Measurements from ENCODE around the gene JAKMIP1.
A peak's percentile ranks its signal among the peaks of the same experiment; 100 is the strongest.

JAKMIP1 gene

DNA sequence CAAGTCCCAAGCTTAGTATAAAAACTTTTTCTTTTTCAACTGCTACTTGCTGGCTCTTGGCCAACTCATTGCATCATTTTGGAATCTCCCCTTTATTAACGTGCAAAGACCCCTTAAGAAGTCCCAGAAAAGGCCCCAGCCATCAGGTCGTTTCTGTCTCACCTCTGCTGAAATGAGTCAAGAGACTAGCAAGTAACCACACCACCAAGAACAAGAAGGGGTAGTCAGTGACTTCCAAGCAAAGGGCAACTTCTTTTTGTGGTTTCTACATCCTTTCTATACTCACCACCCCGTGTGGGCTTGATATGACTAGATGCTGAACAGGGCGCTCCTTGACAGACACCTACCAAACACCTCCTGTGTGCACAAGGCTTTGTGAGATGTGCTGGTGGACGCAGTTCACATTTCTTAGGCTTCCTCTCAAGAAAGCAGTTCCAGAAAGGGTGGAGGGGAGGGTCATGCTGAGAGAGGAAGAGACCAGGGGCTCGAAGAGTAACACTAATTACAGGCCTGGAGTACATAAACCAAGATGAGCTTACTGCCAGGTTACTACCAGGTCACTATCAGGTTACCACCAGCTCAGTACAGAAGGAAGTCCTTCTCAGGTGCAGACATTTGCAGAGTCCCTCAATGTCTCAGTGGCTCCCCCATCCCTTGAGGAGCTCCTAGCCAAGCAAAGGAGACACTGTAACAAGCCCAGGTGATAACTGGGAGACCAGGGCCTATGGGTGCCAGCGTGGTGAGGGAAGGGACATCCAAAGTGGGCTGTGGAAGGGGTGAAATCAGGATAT is 19.3 kb downstream of the JAKMIP1 start:
- ChIA-PET CTCF (no interaction called here), POLR2A (no interaction called here)
- TF ChIP-seq ZNF384 (IDR thresholded peaks at IDR 0.05) (no peak), HDGF (IDR thresholded peaks at IDR 0.05; ENCODE audit: borderline replicate concordance) (no peak), FOXA1 (IDR thresholded peaks at IDR 0.05) (no peak), BHLHE40 (IDR thresholded peaks at IDR 0.05; ENCODE audit: borderline replicate concordance) (no peak), CTBP1 (IDR thresholded peaks at IDR 0.05; ENCODE audit: borderline replicate concordance) (no peak), FOXM1 (IDR thresholded peaks at IDR 0.05; ENCODE audit: borderline replicate concordance) (no peak), NFRKB (IDR thresholded peaks at IDR 0.05) (no peak), SUZ12 (IDR thresholded peaks at IDR 0.05) (no peak), ARNT (IDR thresholded peaks at IDR 0.05) (no peak), L3MBTL2 (conservative IDR thresholded peaks at IDR 0.05) (no peak), SP1 (IDR thresholded peaks at IDR 0.05) (no peak), ELF4 (IDR thresholded peaks at IDR 0.05) (no peak), TARDBP (IDR thresholded peaks at IDR 0.05) (no peak), LEF1 (IDR thresholded peaks at IDR 0.05; ENCODE audit: borderline replicate concordance) (no peak), FOXK2 (IDR thresholded peaks at IDR 0.05) (no peak)
- TF ChIP-seq, protein P1, sequence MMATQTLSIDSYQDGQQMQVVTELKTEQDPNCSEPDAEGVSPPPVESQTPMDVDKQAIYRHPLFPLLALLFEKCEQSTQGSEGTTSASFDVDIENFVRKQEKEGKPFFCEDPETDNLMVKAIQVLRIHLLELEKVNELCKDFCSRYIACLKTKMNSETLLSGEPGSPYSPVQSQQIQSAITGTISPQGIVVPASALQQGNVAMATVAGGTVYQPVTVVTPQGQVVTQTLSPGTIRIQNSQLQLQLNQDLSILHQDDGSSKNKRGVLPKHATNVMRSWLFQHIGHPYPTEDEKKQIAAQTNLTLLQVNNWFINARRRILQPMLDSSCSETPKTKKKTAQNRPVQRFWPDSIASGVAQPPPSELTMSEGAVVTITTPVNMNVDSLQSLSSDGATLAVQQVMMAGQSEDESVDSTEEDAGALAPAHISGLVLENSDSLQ (IDR thresholded peaks at IDR 0.05), result no peak
- DNase-seq (ENCODE audit: extremely low spot score), result no peak

DNA sequence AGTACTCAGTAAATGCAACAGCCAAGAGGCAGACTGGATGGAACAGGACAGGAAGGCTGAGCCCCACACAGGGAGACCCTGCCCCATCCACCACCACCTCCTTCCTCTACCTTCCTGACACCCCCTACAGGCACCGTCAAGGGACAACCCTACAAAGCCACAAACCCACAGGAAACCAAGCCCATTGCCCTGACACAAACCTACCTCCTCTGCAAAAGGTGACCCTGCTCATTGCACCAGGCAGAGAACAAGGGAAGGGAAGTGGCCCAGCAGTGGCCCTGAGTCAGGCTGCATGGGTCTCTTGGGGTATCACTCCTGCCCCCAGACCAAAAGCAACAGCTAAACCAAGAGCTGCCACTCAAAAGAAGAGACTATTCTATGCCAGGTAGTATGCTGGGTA is 21.0 kb downstream of the JAKMIP1 start:
- TF ChIP-seq FOXK2 (IDR thresholded peaks at IDR 0.05) (no peak), FOXA1 (IDR thresholded peaks at IDR 0.05) (no peak), ELF4 (IDR thresholded peaks at IDR 0.05) (no peak), ARNT (IDR thresholded peaks at IDR 0.05) (no peak), NFRKB (IDR thresholded peaks at IDR 0.05) (no peak), SUZ12 (IDR thresholded peaks at IDR 0.05) (no peak), BHLHE40 (IDR thresholded peaks at IDR 0.05; ENCODE audit: borderline replicate concordance) (no peak), L3MBTL2 (conservative IDR thresholded peaks at IDR 0.05) (no peak), TARDBP (IDR thresholded peaks at IDR 0.05) (no peak), ZNF384 (IDR thresholded peaks at IDR 0.05) (no peak), CTBP1 (IDR thresholded peaks at IDR 0.05; ENCODE audit: borderline replicate concordance) (no peak), SP1 (IDR thresholded peaks at IDR 0.05) (no peak), LEF1 (IDR thresholded peaks at IDR 0.05; ENCODE audit: borderline replicate concordance) (no peak), HDGF (IDR thresholded peaks at IDR 0.05; ENCODE audit: borderline replicate concordance) (no peak)
- TF ChIP-seq, protein P1 (IDR thresholded peaks at IDR 0.05), result no peak
- ChIA-PET POLR2A (no interaction called here), CTCF (no interaction called here)
- DNase-seq (ENCODE audit: extremely low spot score), result no peak

DNA sequence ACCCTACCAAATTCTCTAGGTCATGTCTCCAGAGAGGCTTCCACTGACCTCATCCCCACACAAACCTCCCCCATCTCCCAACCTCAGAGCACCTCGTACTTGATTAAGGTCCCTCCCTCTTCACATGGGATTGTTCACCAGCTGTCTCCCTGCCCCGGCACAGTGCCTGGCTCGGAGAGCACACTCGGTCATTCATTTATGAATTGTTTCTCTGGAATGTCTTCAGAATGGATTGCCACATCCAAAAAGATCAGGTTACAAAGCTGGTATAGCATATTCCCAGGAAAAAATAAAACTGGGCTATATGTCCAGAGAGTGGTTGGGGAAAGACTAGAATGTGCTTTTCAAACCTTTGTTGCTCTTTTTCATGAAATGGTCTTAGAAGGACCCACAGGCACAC is 21.6 kb downstream of the JAKMIP1 start:
- ChIA-PET CTCF (no interaction called here), POLR2A (no interaction called here)
- DNase-seq (ENCODE audit: extremely low spot score), result no peak
- no peak for TF ChIP-seq TARDBP (IDR thresholded peaks at IDR 0.05)
- TF ChIP-seq CTBP1 (IDR thresholded peaks at IDR 0.05; ENCODE audit: borderline replicate concordance), result no peak
- TF ChIP-seq SUZ12 (IDR thresholded peaks at IDR 0.05), result no peak
- TF ChIP-seq SP1 (IDR thresholded peaks at IDR 0.05), result no peak

DNA sequence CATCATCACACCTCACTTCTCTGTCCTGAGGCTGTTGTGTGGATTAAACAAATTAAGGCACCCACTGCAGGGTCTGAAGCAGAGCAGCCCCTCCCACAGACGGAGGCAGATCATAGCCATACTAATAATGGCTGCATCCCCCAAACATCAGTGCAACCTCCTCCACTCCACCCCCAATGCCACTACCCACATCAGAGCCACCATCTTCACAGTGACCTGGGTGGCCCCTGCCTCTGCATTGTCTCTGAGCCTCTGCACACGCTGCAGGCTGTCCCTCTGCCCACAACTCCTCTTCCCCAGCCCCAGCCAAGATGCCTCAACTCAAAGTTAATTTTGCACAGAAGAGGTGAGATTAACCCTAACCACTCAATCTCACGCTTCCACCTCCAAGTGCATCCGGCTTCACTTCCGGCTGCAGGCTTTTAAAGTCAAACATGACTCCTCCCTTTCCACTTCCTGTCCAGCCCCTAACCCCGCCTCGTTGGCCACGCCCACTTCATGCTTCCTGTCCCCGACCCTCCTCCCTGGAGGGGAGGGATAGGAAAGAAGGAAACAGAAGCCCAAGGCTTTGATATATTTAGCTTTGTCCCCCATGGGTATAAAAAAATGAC is 22.7 kb downstream of the JAKMIP1 start:
- CTCF ChIA-PET, result no interaction called here
- POLR2A ChIA-PET, result no interaction called here
- TF ChIP-seq TARDBP (IDR thresholded peaks at IDR 0.05) (no peak), FOXA1 (IDR thresholded peaks at IDR 0.05) (no peak), SUZ12 (IDR thresholded peaks at IDR 0.05) (no peak), CTBP1 (IDR thresholded peaks at IDR 0.05; ENCODE audit: borderline replicate concordance) (no peak), FOXK2 (IDR thresholded peaks at IDR 0.05) (no peak), L3MBTL2 (conservative IDR thresholded peaks at IDR 0.05) (no peak), FOXM1 (IDR thresholded peaks at IDR 0.05; ENCODE audit: borderline replicate concordance) (no peak), HDGF (IDR thresholded peaks at IDR 0.05; ENCODE audit: borderline replicate concordance) (no peak), BHLHE40 (IDR thresholded peaks at IDR 0.05; ENCODE audit: borderline replicate concordance) (no peak), SP1 (IDR thresholded peaks at IDR 0.05) (no peak), ELF4 (IDR thresholded peaks at IDR 0.05) (no peak)
- TF ChIP-seq, protein P1 (IDR thresholded peaks at IDR 0.05), result no peak
- DNase-seq (ENCODE audit: extremely low spot score), result peak; percentile 34

DNA sequence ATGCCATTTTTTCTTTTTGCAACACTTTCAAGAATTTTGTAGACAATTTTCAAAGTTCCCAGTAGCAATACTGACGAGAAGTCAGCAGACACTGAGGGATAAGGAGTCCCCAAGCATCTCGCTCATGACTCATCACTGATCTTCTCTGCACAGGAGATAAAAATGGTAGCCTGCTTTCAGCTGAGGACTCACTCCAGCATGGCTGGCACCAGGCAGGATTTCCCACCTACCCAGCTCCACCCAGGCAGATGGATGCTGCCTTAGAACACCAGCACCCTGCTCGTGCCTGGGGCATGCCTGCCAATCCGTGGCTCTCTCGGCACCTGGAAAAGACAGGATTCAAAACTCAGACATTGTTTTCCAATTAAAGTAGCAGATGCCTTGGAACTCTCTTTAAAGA is 24.9 kb downstream of the JAKMIP1 start:
- no peak for DNase-seq (ENCODE audit: extremely low spot score)
- TF ChIP-seq SP1 (IDR thresholded peaks at IDR 0.05) (no peak), TARDBP (IDR thresholded peaks at IDR 0.05) (no peak), BHLHE40 (IDR thresholded peaks at IDR 0.05; ENCODE audit: borderline replicate concordance) (no peak), FOXK2 (IDR thresholded peaks at IDR 0.05) (no peak), SUZ12 (IDR thresholded peaks at IDR 0.05) (no peak), NFRKB (IDR thresholded peaks at IDR 0.05) (no peak), ARNT (IDR thresholded peaks at IDR 0.05) (no peak), ZNF384 (IDR thresholded peaks at IDR 0.05) (no peak), FOXM1 (IDR thresholded peaks at IDR 0.05; ENCODE audit: borderline replicate concordance) (no peak), HDGF (IDR thresholded peaks at IDR 0.05; ENCODE audit: borderline replicate concordance) (no peak), LEF1 (IDR thresholded peaks at IDR 0.05; ENCODE audit: borderline replicate concordance) (no peak), CTBP1 (IDR thresholded peaks at IDR 0.05; ENCODE audit: borderline replicate concordance) (no peak), ELF4 (IDR thresholded peaks at IDR 0.05) (no peak), FOXA1 (IDR thresholded peaks at IDR 0.05) (no peak), L3MBTL2 (conservative IDR thresholded peaks at IDR 0.05) (no peak)
- TF ChIP-seq, protein P1 (IDR thresholded peaks at IDR 0.05), result no peak
- POLR2A ChIA-PET, result no interaction called here
- CTCF ChIA-PET, result no interaction called here
